Glomerular visceral epithelial cell (primary cell): ENCODE results near the gene ANKRD17.
"Not testable (repeated sequence)": the region's sequence is repeated elsewhere in the genome, so short reads cannot be mapped to it uniquely, and the experiment has no call there.

Source experiments
- DNase-seq: peaks from one replicate; pipeline ENCODE4 v3.0.0-alpha.2; 2016; ENCODE audit errors: extremely low spot score

ANKRD17 gene, protein sequence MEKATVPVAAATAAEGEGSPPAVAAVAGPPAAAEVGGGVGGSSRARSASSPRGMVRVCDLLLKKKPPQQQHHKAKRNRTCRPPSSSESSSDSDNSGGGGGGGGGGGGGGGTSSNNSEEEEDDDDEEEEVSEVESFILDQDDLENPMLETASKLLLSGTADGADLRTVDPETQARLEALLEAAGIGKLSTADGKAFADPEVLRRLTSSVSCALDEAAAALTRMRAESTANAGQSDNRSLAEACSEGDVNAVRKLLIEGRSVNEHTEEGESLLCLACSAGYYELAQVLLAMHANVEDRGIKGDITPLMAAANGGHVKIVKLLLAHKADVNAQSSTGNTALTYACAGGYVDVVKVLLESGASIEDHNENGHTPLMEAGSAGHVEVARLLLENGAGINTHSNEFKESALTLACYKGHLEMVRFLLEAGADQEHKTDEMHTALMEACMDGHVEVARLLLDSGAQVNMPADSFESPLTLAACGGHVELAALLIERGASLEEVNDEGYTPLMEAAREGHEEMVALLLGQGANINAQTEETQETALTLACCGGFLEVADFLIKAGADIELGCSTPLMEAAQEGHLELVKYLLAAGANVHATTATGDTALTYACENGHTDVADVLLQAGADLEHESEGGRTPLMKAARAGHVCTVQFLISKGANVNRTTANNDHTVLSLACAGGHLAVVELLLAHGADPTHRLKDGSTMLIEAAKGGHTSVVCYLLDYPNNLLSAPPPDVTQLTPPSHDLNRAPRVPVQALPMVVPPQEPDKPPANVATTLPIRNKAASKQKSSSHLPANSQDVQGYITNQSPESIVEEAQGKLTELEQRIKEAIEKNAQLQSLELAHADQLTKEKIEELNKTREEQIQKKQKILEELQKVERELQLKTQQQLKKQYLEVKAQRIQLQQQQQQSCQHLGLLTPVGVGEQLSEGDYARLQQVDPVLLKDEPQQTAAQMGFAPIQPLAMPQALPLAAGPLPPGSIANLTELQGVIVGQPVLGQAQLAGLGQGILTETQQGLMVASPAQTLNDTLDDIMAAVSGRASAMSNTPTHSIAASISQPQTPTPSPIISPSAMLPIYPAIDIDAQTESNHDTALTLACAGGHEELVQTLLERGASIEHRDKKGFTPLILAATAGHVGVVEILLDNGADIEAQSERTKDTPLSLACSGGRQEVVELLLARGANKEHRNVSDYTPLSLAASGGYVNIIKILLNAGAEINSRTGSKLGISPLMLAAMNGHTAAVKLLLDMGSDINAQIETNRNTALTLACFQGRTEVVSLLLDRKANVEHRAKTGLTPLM (N-terminal part only)

DNA sequence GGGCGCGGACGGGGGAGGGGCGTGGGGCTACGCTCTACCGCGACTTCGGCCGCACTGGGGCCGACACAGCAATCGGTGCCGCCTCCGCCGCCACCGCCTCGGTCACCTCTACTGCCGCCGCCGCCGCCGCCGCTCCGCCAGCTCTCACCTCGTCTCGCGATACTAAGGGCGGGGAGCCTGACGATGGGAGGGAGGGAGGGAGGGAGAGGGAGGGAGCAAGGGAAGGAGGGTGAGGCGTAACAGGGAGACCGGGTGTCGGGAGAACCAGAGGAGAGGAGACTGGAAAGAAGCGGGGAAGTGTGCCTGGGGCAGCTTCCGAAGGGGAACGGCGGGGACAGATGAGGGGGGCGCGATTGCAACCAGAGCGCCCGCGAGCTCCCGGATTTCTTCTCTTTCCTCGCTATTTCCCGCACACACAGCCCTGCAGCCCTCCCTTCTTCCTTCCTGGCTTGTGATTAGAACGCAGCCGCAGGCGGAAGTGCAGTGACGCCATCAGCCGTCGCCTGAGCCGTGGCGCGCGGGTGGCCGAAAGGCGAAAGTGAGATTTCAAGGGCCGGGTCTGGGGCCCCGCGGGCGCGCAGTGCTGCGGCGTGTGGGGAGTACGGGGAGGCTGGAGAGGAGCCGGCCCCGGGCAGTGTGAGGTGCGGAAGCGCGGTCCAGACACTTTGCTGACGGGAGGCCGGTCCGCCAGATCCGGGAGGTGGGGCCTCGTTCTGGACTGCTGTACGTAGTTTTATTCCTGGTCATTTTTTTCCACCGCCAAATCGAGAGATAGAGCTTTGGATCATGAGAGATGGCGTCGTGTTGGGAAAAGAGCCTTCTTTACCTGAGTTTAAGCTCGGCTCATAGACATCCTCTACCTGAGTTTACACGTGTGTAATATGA is at the start of gene ANKRD17:
TSS of gene ANKRD17 (minus strand) at position 113 of the 885 bp plus-strand sequence. CDS start 130 bp downstream, outside the sequence.
- DNase-seq, result peak; percentile 92

DNA sequence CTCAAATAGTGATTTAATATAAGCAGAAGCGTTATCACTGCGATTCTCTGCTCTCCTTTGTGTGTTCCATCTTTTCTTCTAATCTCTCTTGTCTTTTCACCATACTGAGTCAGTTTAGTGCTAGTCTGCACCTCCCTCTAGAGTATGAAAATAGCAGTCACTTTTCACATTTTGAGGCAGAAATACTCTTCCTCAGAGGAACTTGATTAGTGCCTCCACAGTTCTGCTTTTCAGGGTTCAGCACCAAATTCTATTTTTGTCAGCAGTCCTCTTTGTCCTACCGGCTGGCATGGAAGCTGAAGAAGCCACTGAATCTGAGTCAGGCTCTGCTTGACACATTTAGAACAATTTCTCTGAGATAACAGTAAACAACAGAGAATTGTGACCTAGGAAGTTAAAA is 49.7 kb upstream of the ANKRD17 start:
- peak; percentile 39 for DNase-seq

DNA sequence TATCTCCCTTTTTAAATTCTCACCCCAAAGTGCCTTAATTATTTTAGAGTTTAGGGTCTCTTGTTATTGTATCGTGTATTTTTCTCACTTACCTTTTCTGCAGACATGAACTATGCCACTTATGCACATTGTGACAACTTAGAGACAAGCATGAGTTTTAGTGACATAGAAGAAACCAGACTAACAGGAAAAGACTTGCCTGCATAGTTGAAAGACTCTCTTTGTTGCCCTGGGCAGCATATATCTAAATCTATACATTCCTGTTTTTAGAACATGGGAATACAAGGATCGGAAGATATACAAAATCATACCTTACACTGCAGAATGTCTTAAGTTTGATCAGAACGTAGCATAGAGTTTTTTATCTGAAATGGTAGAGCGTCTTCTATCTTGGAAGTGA is 45.1 kb upstream of the ANKRD17 start:
- no peak for DNase-seq

DNA sequence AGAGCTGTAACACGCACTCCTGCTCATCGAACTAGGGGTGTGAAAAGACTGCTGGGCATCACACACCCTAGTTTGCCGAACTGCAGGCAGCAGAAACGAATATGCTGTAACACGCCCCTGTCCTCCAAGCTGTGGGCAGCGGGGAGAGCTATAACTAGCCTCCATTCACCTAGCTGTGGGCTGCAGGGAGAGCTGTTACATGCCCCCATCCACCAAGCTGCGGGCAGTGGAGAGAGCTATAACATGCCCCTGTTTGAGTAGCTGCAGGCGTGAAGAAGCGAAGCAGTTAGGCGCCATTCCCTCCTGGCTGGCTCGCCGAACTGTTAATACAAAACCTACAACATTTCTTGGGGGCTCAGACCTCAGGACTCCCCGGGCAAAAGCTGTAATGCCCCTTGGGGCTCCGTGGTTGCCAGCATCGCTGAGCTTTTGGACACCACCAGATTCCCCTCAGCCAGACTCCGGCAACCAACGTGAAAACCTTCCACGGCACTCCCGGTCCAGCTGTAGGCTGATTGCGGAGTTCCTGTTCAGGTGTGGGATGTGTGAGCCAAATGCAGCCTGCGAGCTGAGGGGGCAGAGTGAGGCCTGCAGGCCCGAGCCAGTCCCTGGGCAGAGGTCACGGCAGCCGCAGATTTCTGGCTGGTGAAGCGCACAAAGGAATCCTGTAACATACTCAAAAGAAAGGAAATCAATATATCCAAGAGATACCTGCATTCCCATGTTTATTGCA is 41.1 kb upstream of the ANKRD17 start:
- DNase-seq, result no peak

DNA sequence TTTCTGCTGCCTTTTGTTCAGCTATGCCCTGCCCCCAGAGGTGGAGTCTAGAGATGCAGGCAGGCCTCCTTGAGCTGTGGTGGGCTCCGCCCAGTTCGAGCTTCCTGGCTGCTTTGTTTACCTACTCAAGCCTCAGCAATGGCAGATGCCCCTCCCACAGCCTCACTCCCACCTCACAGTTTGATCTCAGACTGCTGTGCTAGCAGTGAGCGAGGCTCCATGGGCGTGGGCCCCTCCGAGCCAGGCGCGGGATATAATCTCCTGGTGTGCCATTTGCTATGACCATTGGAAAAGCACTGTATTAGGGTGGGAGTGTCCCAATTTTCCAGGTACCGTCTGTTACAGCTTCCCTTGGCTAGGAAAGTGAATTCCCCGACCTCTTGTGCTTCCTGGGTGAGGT is 34.1 kb upstream of the ANKRD17 start:
- not testable (repeated sequence) for DNase-seq

DNA sequence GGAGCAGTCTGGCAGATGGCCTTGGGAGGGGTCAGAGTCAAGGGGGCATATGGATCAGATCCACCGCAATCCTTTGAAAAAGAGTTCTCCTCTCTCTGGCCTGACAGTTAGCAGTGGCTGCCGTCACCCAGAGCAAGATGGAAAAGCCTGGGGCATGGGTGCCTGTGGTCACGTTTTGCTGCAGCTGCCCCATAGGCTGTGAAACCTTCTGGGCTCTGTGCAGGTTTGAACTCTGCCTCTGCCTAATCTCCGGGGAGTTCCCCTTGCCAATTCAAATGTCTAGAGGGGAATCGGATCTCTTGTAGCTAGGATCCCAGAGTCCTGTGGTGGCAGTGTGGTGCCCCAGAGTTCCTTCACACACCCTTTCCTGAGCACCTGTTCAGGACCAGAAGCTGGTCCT is 23.4 kb upstream of the ANKRD17 start:
- no peak for DNase-seq

DNA sequence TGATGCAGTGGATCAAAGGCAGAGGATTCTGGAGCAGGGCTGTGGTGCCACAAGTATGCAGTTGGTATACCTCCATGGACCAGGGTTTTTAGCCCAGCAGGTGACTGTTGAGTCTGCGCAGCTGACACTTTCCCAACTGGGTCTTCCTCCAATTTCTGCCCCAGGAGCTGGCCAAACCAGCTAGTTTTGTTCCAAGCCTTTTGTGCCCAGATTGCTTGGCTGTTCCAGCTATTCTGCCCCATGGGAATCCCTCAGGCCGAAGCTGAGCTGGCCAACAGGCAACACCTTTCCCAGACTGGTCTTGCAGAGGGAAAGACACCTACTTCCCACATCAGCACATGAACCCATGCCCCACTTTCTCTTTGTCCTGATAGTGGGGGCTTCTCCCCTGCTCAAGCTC is 22.8 kb upstream of the ANKRD17 start:
- no peak for DNase-seq

DNA sequence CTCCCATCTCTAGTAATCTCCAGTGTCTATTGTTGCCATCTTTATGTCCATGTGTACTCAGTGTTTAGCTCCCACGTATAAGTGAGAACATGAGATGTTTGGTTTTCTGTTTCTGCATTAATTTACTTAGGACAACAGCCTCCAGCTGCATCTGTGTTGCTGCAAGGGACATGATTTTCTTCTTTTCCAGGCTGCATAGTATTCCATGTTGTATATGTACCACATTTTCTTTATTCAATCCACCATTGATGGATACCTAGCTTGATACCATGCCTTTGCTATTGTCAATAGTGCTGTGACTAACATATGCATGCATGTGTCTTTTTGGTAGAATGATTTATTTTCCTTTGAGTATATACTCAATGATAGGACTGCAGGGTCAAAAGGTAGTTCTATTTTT is 18.6 kb upstream of the ANKRD17 start:
- no peak for DNase-seq

DNA sequence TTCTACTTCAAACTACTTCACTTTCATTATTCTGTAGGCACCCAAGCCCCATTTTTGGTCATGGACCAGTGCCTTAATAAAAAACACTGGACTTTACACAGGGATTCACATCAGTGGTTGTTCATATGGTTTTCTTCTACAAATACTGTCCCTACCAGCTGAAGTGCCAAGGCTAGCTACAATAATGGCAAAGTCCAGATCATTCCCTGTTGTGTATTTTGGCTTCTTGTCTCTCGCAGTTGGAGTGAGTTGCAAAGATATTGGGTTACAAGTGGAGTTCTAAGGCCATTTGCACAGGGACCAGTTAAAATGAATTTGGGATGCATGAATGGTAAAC is 16.7 kb upstream of the ANKRD17 start:
- no peak for DNase-seq

DNA sequence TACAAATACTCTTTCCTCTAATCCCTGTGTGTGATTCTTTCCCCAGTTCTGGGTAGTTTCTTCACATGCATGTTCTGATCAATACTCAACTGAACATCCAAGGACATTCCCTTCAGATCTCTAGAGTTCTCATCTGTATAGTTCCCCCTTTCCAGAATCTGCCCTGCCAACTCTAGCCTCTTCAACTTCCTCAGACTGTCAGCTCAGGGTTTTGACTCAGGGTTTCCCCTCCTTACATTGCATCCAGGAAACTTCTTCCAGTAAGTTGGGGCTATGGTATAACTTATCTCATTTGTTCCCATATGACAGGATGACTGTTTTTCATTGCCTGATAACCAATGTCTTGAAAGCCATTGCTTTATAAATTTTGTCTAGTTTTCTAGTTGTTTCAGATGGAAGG is 14.2 kb upstream of the ANKRD17 start:
- no peak for DNase-seq

DNA sequence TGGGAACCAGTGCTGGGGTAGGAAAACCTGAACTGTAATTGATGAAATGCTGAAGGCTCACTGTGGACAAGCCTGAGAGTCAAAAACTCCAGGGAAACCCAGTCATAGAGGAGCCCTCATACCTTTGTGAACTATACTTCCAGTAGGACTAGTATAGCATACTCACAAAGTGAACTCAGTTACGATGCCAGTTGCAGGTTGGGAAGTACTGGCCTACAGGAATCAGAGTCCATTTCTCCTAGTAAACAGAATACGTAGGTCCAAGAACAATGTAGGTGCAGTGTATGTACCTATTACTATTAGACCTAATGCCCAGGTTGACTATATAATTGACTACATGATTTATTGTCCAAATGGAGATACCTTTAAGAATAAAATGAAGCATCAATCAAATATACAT is 8.5 kb upstream of the ANKRD17 start:
- no peak for DNase-seq

DNA sequence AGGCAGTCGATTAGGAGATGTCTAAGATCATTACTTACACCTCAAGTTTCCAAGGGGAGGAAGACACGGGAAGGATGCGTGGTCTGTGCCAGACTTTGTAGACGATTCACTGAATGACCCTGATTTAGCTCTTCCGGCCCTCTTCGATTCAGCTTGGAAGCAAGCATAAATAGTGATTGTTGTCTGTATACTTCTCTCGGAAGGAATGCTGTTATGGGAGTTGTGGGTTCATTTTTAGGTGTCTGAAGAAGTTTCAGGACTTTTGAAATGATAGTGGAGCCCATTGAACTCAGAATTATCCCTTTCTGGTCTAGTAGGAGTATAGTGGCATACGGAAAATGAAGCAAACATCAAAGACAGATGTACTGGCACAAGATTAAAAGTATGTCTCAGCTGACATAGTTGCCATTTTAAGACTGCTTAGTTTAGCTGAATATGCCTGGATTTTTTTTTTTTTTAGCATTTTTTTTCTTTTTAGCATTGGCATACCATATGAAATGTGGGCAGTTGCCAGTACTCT is 1.0 kb upstream of the ANKRD17 start:
- peak; percentile 34 for DNase-seq

DNA sequence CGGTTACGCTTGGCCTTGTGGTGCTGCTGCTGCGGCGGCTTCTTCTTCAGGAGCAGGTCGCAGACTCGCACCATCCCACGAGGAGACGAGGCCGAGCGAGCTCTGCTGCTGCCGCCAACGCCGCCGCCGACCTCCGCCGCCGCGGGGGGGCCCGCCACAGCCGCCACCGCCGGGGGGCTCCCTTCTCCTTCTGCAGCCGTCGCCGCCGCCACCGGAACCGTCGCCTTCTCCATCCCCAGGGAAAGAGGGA is 237 bp downstream of the ANKRD17 start:
- DNase-seq, result no peak

DNA sequence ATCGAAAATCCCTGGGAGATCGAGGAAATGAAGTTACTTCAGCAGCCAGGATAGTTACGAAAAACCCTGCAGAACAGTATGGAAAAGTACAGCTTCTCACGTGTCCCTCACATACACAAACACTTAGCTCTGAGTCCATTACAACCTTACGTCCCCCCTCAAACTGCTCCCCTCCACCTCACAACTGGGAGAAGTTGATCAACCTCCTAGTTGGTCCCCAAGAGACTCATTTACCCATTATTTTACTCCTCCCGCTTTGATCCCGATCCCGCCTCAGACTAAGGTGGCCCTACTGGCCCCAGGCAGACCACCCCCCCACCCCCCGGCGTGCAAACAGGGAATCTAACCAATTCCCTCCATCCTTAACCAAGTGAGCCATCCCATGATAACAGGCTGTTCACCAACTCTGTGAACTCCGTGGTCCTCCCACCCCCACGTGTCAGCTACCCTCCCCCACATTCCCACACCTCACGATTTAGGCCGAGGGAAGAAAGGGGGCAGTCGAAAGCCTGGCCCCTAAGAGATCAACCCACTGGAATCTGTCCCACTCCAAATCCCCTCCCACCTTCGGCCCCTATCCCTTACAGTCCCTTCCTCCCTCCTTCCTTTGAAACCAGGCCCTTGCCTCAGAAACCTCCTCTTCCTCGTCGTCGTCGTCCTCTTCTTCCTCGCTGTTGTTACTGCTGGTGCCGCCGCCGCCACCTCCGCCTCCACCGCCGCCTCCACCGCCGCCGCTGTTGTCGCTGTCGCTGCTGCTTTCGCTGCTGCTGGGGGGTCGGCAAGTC is 755 bp downstream of the ANKRD17 start:
- peak; percentile 28 for DNase-seq

DNA sequence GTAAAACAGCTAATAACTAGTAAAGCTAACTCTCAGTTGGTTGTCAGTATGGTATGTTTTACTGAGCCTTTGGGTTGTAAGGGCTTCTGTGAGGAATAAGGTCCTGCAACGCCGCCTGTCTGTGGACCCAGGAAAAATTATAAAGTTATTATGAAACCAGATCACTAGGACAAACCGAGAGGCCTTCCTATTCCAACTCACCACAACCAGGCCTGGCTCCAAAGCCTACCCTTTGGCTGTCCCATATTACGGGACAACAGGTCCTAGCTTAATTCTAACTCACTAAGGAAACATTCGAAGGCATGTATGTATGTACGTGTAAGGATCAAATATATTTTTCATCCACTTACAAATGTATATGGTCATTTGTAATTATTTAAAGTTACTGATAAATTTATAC is 1.4 kb downstream of the ANKRD17 start:
- DNase-seq, result peak; percentile 81

DNA sequence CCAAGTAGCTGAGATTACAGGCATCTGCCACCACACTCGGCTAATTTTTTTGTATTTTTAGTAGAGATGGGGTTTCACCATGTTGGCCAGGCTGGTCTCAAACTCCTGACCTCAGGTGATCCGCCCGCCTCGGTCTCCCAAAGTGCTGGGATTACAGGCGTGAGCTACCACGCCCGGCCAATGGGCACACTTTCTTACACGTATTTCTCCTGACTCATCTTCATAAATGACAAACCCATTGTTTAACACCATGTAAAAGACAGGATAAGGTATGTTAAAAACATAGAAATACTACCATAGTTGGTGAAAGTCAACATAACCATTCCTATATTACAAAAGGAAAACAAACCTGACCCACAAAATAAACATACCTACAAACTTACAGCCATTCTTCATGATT is 2.8 kb downstream of the ANKRD17 start:
- DNase-seq, result not testable (repeated sequence)

DNA sequence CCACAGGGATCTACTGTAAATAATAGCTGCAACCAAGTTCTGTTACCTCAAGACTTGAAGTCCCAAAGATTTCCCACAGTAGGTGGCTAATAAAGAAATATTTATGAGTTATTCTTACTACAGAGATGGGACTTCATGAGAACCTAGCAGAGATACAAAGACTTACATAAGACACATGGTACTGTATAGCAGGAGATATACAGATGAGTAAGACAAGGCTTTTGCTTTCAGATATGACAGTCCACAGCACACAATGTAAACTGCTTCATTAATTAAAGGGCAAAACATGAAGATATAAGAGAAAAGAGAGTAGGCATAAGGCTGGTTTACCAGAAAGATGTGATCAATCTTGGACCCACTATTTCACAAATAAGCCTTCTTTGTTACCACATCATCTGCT is 6.6 kb downstream of the ANKRD17 start:
- no peak for DNase-seq

DNA sequence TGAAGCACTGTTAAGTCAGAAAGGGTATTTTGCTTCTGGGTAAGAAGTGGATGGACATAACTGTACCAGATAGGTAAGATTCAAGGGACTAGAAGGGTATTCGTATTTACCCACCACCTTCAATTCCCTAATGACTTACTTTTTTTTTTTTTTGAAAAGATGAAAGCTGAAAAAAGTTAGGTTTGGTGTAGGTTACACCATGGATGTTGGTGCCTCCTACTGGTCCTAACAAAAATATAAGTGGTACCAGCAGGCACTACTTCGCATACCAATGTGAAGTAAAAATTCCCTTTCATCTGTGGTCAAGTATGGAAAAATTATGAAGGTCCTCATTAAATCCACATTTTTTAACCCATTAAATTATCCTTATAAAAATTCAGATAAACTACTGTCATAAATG is 7.2 kb downstream of the ANKRD17 start:
- no peak for DNase-seq

DNA sequence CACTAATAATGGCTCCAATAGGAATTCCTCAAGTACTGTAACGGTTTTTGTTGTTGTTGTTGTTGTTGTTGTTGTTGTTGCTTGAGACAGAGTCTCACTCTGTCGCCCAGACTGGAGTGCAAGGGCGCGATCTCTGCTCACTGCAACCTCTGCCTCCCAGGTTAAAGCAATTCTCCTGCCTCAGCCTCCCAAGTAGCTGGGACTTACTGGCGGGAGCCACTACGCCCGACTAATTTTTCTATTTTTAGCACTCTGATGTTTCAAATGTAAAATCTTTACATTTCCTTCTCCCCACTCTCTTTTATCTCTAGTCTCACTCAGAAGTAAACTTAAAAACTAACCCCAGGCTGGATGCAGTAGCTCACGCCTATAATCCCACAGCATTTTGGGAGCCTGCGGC is 8.0 kb downstream of the ANKRD17 start:
- no peak for DNase-seq

DNA sequence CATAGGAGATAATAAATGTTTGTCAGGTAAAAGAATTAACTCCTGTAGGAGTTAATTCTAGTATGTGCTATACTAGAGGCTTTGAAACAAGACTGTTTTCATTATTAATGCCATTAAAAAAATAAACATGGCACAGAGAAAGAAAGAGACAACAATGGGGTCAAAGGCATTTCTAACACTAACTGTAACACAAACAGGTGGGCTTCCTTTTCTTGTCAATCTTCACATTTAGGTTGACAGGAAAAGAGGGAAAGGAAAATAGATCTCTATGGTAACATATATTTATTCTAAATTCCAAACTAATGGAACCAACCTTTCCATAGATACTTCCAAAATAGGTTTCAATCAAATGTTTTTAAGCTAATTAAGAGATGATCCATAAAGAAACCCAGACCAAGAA is 9.8 kb downstream of the ANKRD17 start:
- no peak for DNase-seq
